HG03159 (cell line): ENCODE results near the gene JUND.

Experiments
- ATAC-seq: cut with Tn5 transposase; IDR thresholded peaks from one replicate; pipeline ENCODE4 v1.9.1; 2021; ENCODE audit warnings: mild to moderate bottlenecking, moderate library complexity; ENCODE audit not compliant: unreplicated experiment

Gene JUND

GRCh38 chr19:18308948-18309325, 27.5 kb upstream of the JUND start:
- no peak for ATAC-seq

GRCh38 chr19:18308051-18308947, 26.9 kb upstream of the JUND start:
- no peak for ATAC-seq

DNA sequence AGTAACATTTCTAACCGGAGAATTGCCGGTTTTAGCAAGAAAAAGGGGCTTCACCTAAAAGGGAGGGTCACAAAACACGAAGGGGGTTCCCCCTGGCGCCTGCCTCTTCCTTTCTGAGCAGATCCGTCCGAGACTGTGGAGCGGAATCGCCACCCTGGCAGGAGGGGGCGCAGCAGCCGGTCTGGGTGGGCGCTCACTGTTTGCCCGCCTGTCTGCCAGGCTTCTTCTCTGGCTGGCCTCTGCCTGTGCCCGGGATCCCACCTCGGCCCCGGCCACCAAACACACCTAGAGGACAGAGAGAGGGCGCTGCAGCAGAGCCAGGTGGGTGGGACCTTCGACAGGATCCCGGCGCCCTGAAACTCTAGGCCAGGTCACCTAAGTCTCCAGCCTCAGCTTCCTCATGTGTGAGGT, 25.9 kb upstream of the JUND start:
- ATAC-seq: no peak

DNA sequence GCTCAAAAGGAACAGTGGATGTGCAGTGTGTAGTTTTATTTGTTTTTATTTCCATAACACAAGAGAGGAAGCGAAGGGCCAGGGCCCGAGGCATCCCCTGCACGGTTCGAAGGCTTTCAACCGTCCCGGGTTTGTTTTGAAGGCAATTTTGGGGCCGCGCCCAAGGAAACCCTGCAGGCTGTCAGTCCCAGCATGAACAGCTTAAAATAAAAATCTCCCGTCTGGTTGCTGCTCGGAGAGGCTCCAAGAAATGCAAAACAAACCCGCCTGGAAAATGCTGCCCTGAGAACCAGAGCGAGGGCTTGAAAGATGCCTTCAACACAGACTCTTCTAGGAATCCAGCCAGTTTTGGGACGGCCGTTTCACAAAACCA, 25.5 kb upstream of the JUND start:
- ATAC-seq: no peak

GRCh38 chr19:18306209-18306887, 24.9 kb upstream of the JUND start:
- ATAC-seq: no peak

DNA sequence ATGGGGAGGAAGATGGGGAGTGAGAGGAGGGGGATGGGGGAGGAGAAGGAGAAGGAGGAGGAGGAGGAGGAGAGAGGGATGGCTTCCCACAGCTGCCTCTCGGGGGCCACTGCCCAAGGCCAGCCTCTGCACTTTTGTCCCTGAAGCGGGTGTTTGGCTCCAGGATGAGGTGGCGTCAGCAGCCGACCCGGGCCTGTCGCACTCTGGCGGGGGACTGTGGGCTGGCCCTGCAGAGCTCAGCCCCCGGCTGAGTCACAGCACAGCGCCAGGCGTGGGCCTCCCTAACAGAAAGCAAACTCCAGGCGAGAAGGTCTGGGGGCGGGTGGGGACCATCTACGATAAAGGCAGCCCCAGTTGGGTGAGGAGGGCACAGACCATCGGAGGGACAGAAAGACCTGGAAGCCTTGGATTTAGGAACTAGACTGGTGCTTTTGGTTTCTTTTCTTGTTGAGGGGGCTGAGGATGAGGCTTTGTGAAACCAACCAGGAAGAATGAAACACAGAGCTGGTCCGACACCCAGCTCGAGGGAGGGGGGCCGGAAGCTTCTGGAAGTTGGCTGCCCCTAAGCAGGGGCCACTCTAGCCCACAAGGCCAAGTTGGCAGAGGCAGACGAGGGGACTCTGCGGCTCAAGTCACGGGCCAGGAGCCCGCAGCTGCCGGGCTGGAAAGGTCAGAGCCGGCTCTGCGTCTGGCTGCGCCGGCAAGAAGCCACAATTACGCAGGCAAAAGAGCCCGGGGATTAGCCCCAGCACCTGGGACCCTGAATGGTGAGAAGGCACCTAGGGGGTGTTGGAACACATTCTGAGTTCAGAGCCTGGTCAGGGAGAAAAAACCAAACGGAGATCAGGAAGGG, 23.3 kb upstream of the JUND start:
- peak; percentile 48 for ATAC-seq

GRCh38 chr19:18304208-18304457, 22.7 kb upstream of the JUND start:
- no peak for ATAC-seq

DNA sequence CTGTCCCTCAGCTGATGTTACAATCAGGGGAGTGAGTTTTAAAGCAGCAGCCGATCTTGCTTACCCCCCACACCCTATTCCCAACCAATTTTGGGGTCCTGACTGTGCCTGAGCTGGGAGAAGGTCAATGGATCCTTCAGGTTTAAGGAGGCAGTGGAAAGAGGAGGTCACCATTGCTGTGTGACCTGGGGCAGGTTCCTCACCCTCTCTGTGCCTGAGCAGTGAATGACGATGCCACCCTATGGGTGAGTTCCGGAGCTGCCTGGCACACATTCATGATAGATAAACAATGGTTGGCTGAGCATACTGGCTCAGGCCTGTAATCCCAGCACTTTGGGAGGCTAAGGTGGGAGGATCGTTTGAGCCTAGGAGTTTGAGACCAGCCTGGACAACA, 20.3 kb upstream of the JUND start:
- ATAC-seq: no peak

DNA sequence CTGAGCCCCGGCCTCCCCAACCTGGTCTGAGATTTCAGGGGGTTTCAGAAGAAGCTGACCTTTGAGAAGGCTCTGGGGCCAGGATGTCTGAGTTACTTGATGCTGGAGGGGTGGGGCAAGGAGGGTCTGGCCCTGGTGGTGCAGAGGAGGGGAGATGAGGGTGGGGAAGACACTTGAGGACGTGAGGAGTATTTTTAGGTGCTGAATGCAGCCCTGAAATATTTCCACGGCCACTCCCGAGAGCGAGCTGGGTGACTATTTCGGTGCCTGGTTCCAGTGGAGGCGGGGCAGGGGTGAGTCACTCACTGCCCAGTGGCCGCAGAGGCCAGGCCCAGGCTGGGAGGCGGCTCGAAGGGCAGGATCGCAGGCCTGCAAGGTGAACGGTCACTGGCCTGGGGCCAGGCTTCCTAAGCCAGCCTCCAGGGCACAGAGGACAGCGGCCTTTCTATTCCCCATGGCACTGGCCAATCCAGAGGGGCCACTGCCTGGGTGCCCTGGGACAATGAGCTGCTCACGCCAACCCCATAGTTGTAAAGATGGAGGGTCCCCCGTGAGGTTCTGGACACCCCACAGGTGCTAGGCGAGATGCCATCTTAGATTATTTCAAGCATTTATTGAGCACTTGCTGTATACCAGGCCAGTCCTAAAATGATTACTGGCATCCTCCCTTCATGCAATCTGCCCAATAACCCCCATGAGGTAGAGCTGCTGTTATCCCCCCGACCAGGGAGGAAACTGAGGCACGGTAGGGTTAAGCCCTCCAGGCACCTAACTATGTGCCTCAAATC, 19.7 kb upstream of the JUND start:
- ATAC-seq: no peak

GRCh38 chr19:18299654-18300053, 18.2 kb upstream of the JUND start:
- no peak for ATAC-seq

GRCh38 chr19:18298601-18299000, 17.2 kb upstream of the JUND start:
- ATAC-seq: no peak

DNA sequence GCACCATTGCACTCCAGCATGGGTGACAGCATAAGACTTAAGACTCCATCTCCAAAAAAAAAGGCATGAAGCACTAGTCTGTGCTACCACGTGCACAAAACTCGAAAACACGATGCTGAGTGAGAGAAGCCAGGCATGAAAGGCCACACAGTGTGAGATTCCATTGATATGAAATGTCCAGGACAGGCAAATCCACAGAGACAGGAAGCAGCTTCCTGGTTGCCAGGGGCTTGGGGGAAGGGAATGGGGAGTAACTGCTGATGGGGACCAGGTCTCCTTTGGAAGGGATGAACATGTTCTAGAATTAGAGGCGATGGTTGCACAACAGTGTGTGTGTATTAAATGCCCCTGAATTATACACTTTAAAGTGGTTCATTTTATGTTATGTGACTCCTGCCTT, 15.9 kb upstream of the JUND start:
- no peak for ATAC-seq

- ATAC-seq: no peak
These were observed 13.6 kb upstream of the JUND start for GRCh38 chr19:18295034-18295451.

- ATAC-seq: no peak
These were observed 13.0 kb upstream of the JUND start for GRCh38 chr19:18294467-18294864.

GRCh38 chr19:18293642-18294466, 12.4 kb upstream of the JUND start:
- no peak for ATAC-seq

- ATAC-seq: no peak
These were observed 11.6 kb upstream of the JUND start for GRCh38 chr19:18292810-18293641.

DNA sequence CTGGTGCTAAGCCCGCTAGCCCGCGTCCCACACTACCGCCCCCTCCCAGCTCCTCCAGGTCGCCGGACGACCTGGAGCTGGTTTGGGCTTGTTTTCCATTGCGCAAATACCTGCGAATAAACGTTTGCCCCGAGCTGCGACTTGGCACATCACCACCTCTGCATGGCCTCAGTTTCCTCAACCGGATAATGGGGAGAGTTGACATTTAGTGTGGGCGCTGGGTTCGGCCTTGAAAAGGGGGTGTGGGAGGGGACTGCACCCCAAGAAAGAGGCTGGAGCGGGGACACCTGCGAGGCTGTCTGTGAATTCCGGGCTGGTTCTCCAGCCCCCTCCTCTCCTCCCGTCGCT, 11.0 kb upstream of the JUND start:
- no peak for ATAC-seq

GRCh38 chr19:18291590-18292461, 10.4 kb upstream of the JUND start:
- no peak for ATAC-seq
